ENCODE measurements around the gene ZNF785.
"Not testable (repeated sequence)": the region's sequence is repeated elsewhere in the genome, so short reads cannot be mapped to it uniquely, and the experiment has no call there.

DNA sequence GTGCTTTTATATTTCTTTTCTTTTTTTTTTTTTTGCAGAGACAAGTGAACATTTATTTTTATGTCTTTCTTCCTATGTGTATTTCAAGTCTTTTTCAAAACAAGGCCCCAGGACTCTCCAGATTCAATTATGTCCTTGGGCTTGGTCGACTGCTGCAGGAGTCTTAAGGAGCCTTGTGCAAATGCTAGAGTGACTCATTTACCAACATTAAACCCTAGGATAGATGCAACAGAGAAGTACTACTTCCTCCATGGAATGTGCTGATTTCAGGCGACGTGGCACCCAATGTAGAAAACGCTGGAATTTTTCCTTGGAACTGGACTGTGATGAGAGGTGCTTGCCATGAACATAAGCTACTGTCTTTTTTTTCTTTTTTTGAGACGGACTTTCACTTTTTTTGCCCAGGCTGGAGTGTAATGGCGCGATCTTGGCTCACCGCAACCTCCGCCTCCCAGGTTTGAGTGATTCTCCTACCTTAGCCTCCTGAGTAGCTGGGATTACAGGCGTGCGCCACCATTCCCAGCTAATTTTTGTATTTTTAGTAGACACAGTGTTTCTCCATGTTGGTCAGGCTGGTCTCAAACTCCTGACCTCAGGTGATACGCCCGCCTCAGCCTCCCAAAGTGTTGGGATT, 49.0 kb downstream of the ZNF785 start:
- TF ChIP-seq, protein P1, sequence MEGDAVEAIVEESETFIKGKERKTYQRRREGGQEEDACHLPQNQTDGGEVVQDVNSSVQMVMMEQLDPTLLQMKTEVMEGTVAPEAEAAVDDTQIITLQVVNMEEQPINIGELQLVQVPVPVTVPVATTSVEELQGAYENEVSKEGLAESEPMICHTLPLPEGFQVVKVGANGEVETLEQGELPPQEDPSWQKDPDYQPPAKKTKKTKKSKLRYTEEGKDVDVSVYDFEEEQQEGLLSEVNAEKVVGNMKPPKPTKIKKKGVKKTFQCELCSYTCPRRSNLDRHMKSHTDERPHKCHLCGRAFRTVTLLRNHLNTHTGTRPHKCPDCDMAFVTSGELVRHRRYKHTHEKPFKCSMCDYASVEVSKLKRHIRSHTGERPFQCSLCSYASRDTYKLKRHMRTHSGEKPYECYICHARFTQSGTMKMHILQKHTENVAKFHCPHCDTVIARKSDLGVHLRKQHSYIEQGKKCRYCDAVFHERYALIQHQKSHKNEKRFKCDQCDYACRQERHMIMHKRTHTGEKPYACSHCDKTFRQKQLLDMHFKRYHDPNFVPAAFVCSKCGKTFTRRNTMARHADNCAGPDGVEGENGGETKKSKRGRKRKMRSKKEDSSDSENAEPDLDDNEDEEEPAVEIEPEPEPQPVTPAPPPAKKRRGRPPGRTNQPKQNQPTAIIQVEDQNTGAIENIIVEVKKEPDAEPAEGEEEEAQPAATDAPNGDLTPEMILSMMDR (IDR thresholded peaks at IDR 0.05): not testable (repeated sequence)
- not testable (repeated sequence) for TF ChIP-seq POLR2AphosphoS5 (IDR thresholded peaks at IDR 0.05); POLR2A (IDR thresholded peaks at IDR 0.05; ENCODE audit: low read depth)

Data from esophagus muscularis mucosa (tissue), 3 donors.